ENCODE data around the gene PNLIPRP2. TPM values are rescaled to one million over a fixed set of nuclear protein-coding genes. Genes with fewer than 3 reads are reported as not detected.

The PNLIPRP2 gene
- total RNA-seq, 1 donor from 2014 or later = 1.6 TPM

DNA sequence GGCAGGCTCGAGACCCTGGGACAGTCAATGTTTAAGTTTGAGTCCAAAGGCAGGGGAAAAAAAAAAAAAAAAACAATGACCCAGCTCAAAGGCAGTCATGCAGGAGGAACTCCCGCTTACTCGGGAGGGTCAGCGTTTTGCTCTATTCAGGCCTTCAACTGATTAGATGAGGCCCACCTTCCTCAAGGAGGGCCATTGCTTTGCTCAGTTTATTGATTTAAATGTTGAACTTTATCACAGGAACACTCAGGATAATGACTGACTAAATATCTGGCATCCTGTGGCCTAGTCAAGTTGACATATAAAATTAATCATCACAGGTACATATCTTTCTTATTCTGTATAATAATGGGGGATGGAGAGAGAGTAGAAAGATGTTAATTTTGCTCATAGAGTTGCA, 69.0 kb downstream of the PNLIPRP2 start:
- H3K27ac ChIP-seq = no peak overlapping the region
- H3K4me2 ChIP-seq = no peak overlapping the region
- DNase-seq (ENCODE audit: low spot score) = no peak
- no peak overlapping the region for H3K9ac ChIP-seq
- H3K36me3 ChIP-seq = no peaks in the 10 kb centered on the region
- Mint-ChIP-seq H3K4me3 (no peak overlapping the region), H3K4me1 (peaks cover 25% of the 10 kb centered on the region), H3K27me3 (ENCODE audit: insufficient read depth, low read depth) (peaks cover 10% of the 10 kb centered on the region), H3K36me3 (no peaks in the 10 kb centered on the region), H3K27ac (no peak overlapping the region), H3K9me3 (no peaks in the 10 kb centered on the region)
- H3K79me2 ChIP-seq (ENCODE audit: low read depth) = no peaks in the 10 kb centered on the region
- H3K27me3 ChIP-seq = peaks cover 9% of the 10 kb centered on the region
- H3K9me3 ChIP-seq (ENCODE audit: low read depth) = no peaks in the 10 kb centered on the region
- no peak for TF ChIP-seq EZH2phosphoT487 (IDR thresholded peaks at IDR 0.05)
- no peak for TF ChIP-seq EZH2 (IDR thresholded peaks at IDR 0.05)
- TF ChIP-seq, protein P1, sequence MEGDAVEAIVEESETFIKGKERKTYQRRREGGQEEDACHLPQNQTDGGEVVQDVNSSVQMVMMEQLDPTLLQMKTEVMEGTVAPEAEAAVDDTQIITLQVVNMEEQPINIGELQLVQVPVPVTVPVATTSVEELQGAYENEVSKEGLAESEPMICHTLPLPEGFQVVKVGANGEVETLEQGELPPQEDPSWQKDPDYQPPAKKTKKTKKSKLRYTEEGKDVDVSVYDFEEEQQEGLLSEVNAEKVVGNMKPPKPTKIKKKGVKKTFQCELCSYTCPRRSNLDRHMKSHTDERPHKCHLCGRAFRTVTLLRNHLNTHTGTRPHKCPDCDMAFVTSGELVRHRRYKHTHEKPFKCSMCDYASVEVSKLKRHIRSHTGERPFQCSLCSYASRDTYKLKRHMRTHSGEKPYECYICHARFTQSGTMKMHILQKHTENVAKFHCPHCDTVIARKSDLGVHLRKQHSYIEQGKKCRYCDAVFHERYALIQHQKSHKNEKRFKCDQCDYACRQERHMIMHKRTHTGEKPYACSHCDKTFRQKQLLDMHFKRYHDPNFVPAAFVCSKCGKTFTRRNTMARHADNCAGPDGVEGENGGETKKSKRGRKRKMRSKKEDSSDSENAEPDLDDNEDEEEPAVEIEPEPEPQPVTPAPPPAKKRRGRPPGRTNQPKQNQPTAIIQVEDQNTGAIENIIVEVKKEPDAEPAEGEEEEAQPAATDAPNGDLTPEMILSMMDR (IDR thresholded peaks at IDR 0.05) = no peak
- H3K4me1 ChIP-seq = peaks cover 6% of the 10 kb centered on the region
- no peaks in the 10 kb centered on the region for H4K20me1 ChIP-seq (ENCODE audit: low read depth)
- H3K4me3 ChIP-seq = no peak overlapping the region
- H2AFZ ChIP-seq (replicated peaks) = no peak overlapping the region
- no peaks in the 10 kb centered on the region for H3F3A ChIP-seq (ENCODE audit: low read depth)

DNA sequence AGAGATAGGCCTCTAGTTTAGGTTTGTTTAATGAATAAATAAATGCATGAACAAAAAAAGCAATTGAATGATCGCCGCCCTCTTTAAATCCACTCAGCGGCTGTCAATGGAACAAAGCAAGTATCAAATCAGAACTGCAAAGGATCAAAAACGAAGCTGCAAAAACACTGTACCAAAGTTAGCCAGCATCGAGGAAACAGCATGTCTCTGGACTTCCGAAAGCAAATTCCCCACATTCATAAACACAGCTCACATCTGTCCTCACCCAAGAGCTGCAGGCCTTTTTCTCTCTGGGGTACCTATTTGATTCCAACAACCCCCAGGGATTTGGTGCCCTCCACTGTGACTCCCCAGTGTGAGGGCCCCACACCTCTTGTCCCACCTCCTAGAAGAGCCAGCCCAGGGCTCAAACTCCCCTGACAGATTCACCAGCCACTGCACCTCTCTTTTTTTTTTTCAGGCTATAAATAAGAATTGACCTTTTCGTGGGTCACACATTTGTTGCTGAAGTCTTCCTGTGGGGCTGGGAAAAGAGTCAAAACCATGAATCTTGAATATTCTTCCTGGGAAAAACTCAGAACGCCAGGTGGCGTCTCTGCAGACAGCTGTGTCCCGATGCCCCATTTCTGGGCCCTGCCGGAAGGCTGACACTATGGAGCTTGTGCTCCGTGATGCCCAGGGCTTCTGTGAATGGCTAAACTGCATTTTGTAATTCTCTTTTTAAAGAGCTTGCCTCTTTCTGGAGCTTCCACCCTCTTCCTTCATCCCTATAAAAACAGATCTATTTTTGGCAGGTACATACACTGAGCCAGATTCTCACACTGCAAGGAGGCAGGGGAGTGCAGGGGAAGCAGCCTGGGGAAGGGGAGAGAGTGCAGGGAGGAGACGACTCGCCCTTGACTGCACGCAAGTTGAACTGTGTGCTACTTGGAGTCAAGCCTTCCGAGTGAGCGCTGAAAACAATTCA, 69.9 kb downstream of the PNLIPRP2 start:
- H3K27ac Mint-ChIP-seq = peak overlapping the region; percentile 29
- Histone ChIP-seq H3F3A (ENCODE audit: low read depth) (no peaks in the 10 kb centered on the region), H3K27me3 (peaks cover 9% of the 10 kb centered on the region), H3K9me3 (ENCODE audit: low read depth) (no peaks in the 10 kb centered on the region), H4K20me1 (ENCODE audit: low read depth) (no peaks in the 10 kb centered on the region), H2AFZ (replicated peaks) (no peak overlapping the region), H3K79me2 (ENCODE audit: low read depth) (no peaks in the 10 kb centered on the region), H3K4me1 (peaks cover 9% of the 10 kb centered on the region), H3K27ac (no peak overlapping the region), H3K4me3 (no peak overlapping the region), H3K9ac (no peak overlapping the region), H3K36me3 (no peaks in the 10 kb centered on the region), H3K4me2 (peak overlapping the region; percentile 54)
- no peaks in the 10 kb centered on the region for H3K36me3 Mint-ChIP-seq
- H3K4me3 Mint-ChIP-seq = peak overlapping the region; percentile 21
- peaks cover 30% of the 10 kb centered on the region for H3K4me1 Mint-ChIP-seq
- TF ChIP-seq, protein P1 (IDR thresholded peaks at IDR 0.05) = peak; percentile 65
- no peak for TF ChIP-seq EZH2phosphoT487 (IDR thresholded peaks at IDR 0.05)
- DNase-seq (ENCODE audit: low spot score) = peak; percentile 72
- H3K27me3 Mint-ChIP-seq (ENCODE audit: insufficient read depth, low read depth) = peaks cover 8% of the 10 kb centered on the region
- no peaks in the 10 kb centered on the region for H3K9me3 Mint-ChIP-seq

DNA sequence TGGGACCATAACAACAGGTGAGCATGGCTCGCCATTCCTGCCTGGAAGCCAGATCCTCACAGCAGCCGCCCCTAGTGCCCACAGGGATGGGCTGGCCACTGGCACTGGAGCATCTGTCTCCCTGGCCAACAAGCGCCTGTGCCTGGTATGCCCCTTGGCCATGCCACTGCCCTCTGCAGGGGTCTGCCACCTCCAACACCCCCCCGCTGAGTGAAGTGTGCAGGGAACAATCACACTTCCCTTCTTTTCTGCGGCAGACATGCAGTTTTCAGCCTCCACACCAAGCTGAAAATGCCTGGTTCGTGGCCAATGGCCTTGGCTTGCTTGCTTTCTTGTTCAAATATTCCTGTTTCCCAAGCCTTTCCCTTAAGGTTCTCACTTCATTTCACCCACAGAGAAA, 70.9 kb downstream of the PNLIPRP2 start:
- no peaks in the 10 kb centered on the region for H3K36me3 Mint-ChIP-seq
- H3K27ac Mint-ChIP-seq = no peak overlapping the region
- no peaks in the 10 kb centered on the region for H3K36me3 ChIP-seq
- H3K27me3 ChIP-seq = peaks cover 9% of the 10 kb centered on the region
- H3K27ac ChIP-seq = no peak overlapping the region
- DNase-seq (ENCODE audit: low spot score) = no peak
- no peak overlapping the region for H3K9ac ChIP-seq
- H3K27me3 Mint-ChIP-seq (ENCODE audit: insufficient read depth, low read depth) = peaks cover 8% of the 10 kb centered on the region
- no peak overlapping the region for H3K4me3 Mint-ChIP-seq
- H3F3A ChIP-seq (ENCODE audit: low read depth) = no peaks in the 10 kb centered on the region
- H3K4me1 ChIP-seq = peaks cover 9% of the 10 kb centered on the region
- no peak overlapping the region for H2AFZ ChIP-seq (replicated peaks)
- H3K4me2 ChIP-seq = no peak overlapping the region
- H3K9me3 Mint-ChIP-seq = peaks cover 2% of the 10 kb centered on the region
- TF ChIP-seq, protein P1 (IDR thresholded peaks at IDR 0.05) = no peak
- no peak for TF ChIP-seq EZH2 (IDR thresholded peaks at IDR 0.05)
- no peak for TF ChIP-seq EZH2phosphoT487 (IDR thresholded peaks at IDR 0.05)
- no peaks in the 10 kb centered on the region for H4K20me1 ChIP-seq (ENCODE audit: low read depth)
- no peak overlapping the region for H3K4me3 ChIP-seq
- no peaks in the 10 kb centered on the region for H3K9me3 ChIP-seq (ENCODE audit: low read depth)
- peaks cover 30% of the 10 kb centered on the region for H3K4me1 Mint-ChIP-seq
- no peaks in the 10 kb centered on the region for H3K79me2 ChIP-seq (ENCODE audit: low read depth)
